Lower leg skin (tissue), 4 donors: ENCODE results near the gene LGALS12. TPM values are rescaled to one million over a fixed set of nuclear protein-coding genes. Genes with fewer than 3 reads are reported as not detected.

Experiments used
- DNase-seq, 2 donors: peaks; one replicate each; pipeline ENCODE4 v3.0.0-alpha.2; 2019; ENCODE audit warnings: low spot score in 2 of 2
- H3K4me3 ChIP-seq: fragments of 200-600 bp; sonication (generic); 2 replicates; pipeline ENCODE4 v1.5.1; 2017; ENCODE audit warnings: mild to moderate bottlenecking, low read depth; ENCODE audit not compliant: poor library complexity, severe bottlenecking
- CTCF ChIP-seq, 3 donors: fragments of 450-650 bp; IDR thresholded peaks; one replicate each; pipeline ENCODE4 v1.5.1; 2016; ENCODE audit warnings: antibody characterized with exemption in 3 of 3, mild to moderate bottlenecking in 3 of 3, moderate library complexity in 2 of 3
- POLR2A ChIP-seq, 2 donors: fragments of 450-650 bp; IDR thresholded peaks; one replicate each; pipeline ENCODE4 v1.6.1; 2016 to 2017; ENCODE audit warnings: antibody characterized with exemption in 2 of 2, mild to moderate bottlenecking in 1 of 2, moderate library complexity in 1 of 2
- WGBS, 2 donors: methylation state at CpG; one replicate each; pipeline ENCODE4 v1.1.5; 2018; 5-methylcytosine and 5-hydroxymethylcytosine counted together
- intact Hi-C: fragments of 100-400 bp; cut with DNase I; formaldehyde crosslinking; loops from one replicate; pipeline ENCODE4 v1.15.0; 2023; ENCODE audit warnings: low total_unique reads
- total RNA-seq, 4 donors: library from RNA; depleted of rRNA; stranded (reverse); fragments of >200 nt; gene quantifications; one replicate each; pipeline ENCODE4 v1.1.0, GENCODE V29; 2016

LGALS12 gene
- total RNA-seq, 4 donors from 2014 or later: 0.17 to 2.5 (median 0.84) TPM; not detected in 1

GRCh38 chr11:63512816-63513215 is 6.9 kb downstream of the LGALS12 start:
- WGBS, 2 donors: 92 to 94% methylated on average over 7 of the region's 7 CpGs
- no peak for TF ChIP-seq POLR2A (IDR thresholded peaks at IDR 0.05)
- TF ChIP-seq CTCF (IDR thresholded peaks at IDR 0.05): no peak
- no peak overlapping the region for H3K4me3 ChIP-seq
- DNase-seq: no peak
- intact Hi-C loops: no loop called here

- WGBS, 2 donors: 97 to 98% methylated on average over 5 to 6 of the region's 6 CpGs
- TF ChIP-seq POLR2A (IDR thresholded peaks at IDR 0.05) (no peak), CTCF (IDR thresholded peaks at IDR 0.05) (no peak)
- intact Hi-C loops: no loop called here
- H3K4me3 ChIP-seq: no peak overlapping the region
- DNase-seq: no peak
Observed at GRCh38 chr11:63516109-63516508, 10.2 kb downstream of the LGALS12 start.

- H3K4me3 ChIP-seq: no peak overlapping the region
Observed at GRCh38 chr11:63517156-63517555, 11.3 kb downstream of the LGALS12 start.

GRCh38 chr11:63518548-63518947 is 12.7 kb downstream of the LGALS12 start:
- TF ChIP-seq POLR2A (IDR thresholded peaks at IDR 0.05) (no peak), CTCF (IDR thresholded peaks at IDR 0.05) (no peak)
- WGBS, 2 donors: 43 to 48% methylated on average over 1 of the region's 1 CpG
- DNase-seq: no peak
- intact Hi-C loops: no loop called here
- no peak overlapping the region for H3K4me3 ChIP-seq

More at GRCh38 chr11:63517156-63517555, 11.3 kb downstream of the LGALS12 start:
- TF ChIP-seq CTCF (IDR thresholded peaks at IDR 0.05): no peak
- TF ChIP-seq POLR2A (IDR thresholded peaks at IDR 0.05): no peak
- no peak for DNase-seq
- WGBS, 2 donors: 94 to 99% methylated on average over 5 of the region's 5 CpGs
- intact Hi-C loops: no loop called here

- no peak for DNase-seq
- WGBS, 2 donors: 75 to 77% methylated on average over 5 of the region's 5 CpGs
- TF ChIP-seq POLR2A (IDR thresholded peaks at IDR 0.05): no peak
- no peak overlapping the region for H3K4me3 ChIP-seq
- intact Hi-C loops: no loop called here
Observed at GRCh38 chr11:63520606-63521170, 14.8 kb downstream of the LGALS12 start.

- no peak for TF ChIP-seq POLR2A (IDR thresholded peaks at IDR 0.05)
- intact Hi-C loops: no loop called here
- no peak for DNase-seq
- WGBS, 2 donors: 85 to 90% methylated on average over 2 of the region's 2 CpGs
- H3K4me3 ChIP-seq: no peak overlapping the region
Observed at GRCh38 chr11:63521896-63522295, 16.0 kb downstream of the LGALS12 start.

GRCh38 chr11:63523151-63523550 is 17.3 kb downstream of the LGALS12 start:
- intact Hi-C loops: no loop called here
- no peak overlapping the region for H3K4me3 ChIP-seq
- no peak for TF ChIP-seq POLR2A (IDR thresholded peaks at IDR 0.05)
- no peak for TF ChIP-seq CTCF (IDR thresholded peaks at IDR 0.05)
- 73 to 76% methylated on average over 7 of the region's 7 CpGs for WGBS, 2 donors
- no peak for DNase-seq
